A549 (cell line): ENCODE data around the gene TRABD2B.

Source experiments
- TF ChIP-seq, protein P1 (sequence below): fragments of 150-350 bp; IDR thresholded peaks from 2 replicates; pipeline ENCODE4 v1.6.1; 2014; ENCODE audit warnings: low read depth, mild to moderate bottlenecking, low read length
- TF ChIP-seq, protein P2 (sequence below): fragments of >200 bp; sonication (Bioruptor Twin); formaldehyde crosslinking; IDR thresholded peaks from 3 replicates; pipeline ENCODE4 v1.5.1; 2016

DNA sequence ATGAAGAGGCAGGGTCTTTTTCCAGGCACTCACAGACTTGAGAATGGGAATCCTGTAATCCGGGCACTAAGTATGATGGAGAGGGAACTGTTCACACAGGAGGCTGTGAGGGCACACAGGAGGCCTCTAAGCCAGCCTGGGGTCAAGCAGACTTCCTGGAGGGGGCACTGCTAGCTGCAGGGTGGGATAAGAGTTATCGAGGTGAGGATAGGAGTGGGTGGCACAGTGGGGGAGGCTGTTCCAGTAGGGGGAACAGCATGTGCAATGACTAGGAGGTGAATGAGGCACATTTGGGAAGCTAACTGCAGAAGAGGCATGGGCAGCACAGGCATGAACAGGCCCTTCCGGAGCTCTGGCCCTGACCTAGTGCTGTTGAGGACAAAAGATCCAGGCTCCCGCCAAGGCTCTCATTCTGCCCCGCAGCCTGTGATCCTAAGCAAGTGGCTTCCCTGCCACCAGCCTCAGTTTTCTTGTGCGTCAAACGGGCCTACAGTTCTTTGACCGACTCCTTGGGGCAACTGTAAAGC, 216.7 kb downstream of the TRABD2B start:
- TF ChIP-seq, protein P1, sequence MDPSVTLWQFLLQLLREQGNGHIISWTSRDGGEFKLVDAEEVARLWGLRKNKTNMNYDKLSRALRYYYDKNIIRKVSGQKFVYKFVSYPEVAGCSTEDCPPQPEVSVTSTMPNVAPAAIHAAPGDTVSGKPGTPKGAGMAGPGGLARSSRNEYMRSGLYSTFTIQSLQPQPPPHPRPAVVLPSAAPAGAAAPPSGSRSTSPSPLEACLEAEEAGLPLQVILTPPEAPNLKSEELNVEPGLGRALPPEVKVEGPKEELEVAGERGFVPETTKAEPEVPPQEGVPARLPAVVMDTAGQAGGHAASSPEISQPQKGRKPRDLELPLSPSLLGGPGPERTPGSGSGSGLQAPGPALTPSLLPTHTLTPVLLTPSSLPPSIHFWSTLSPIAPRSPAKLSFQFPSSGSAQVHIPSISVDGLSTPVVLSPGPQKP, result no peak
- TF ChIP-seq, protein P2, sequence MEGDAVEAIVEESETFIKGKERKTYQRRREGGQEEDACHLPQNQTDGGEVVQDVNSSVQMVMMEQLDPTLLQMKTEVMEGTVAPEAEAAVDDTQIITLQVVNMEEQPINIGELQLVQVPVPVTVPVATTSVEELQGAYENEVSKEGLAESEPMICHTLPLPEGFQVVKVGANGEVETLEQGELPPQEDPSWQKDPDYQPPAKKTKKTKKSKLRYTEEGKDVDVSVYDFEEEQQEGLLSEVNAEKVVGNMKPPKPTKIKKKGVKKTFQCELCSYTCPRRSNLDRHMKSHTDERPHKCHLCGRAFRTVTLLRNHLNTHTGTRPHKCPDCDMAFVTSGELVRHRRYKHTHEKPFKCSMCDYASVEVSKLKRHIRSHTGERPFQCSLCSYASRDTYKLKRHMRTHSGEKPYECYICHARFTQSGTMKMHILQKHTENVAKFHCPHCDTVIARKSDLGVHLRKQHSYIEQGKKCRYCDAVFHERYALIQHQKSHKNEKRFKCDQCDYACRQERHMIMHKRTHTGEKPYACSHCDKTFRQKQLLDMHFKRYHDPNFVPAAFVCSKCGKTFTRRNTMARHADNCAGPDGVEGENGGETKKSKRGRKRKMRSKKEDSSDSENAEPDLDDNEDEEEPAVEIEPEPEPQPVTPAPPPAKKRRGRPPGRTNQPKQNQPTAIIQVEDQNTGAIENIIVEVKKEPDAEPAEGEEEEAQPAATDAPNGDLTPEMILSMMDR, result no peak
